ENCODE results near the gene WDR70.

- TF ChIP-seq CTCF (conservative IDR thresholded peaks at IDR 0.05; ENCODE audit: low read length) (no peak), EZH2phosphoT487 (IDR thresholded peaks at IDR 0.05; ENCODE audit: borderline replicate concordance) (no peak)
These were observed 127.1 kb downstream of the WDR70 start for GRCh38 chr5:37506241-37506640.

Data from Loucy (cell line).